HEK293T (cell line): ENCODE results near the gene REV3L.
"Not testable (repeated sequence)": the region's sequence is repeated elsewhere in the genome, so short reads cannot be mapped to it uniquely, and the experiment has no call there.

Source experiments
- CTCF ChIA-PET: fragments of 350-600 bp; formaldehyde crosslinking; extraction: SDS; loops from one replicate; lab custom pipeline; 2021; ENCODE audit warnings: antibody characterized with exemption, inconsistent platforms; lab: Yijun Ruan, JAX
- POLR2A ChIA-PET: fragments of 350-600 bp; formaldehyde crosslinking; extraction: SDS; loops from one replicate; lab custom pipeline; 2020; ENCODE audit warnings: antibody characterized with exemption, inconsistent platforms; lab: Yijun Ruan, JAX
- DNase-seq: peaks from one replicate; pipeline ENCODE4 v3.0.0; 2012; ENCODE audit warnings: mixed read lengths; ENCODE audit errors: extremely low spot score
- ARNT ChIP-seq: fragments of 450-650 bp; IDR thresholded peaks from 2 replicates; pipeline ENCODE4 v1.6.1; 2017; ENCODE audit warnings: mild to moderate bottlenecking
- BHLHE40 ChIP-seq: fragments of 450-650 bp; IDR thresholded peaks from 2 replicates; pipeline ENCODE4 v1.6.1; 2016; ENCODE audit warnings: mild to moderate bottlenecking, moderate library complexity, borderline replicate concordance
- CTBP1 ChIP-seq: fragments of 450-650 bp; IDR thresholded peaks from 2 replicates; pipeline ENCODE4 v1.6.1; 2016; ENCODE audit warnings: borderline replicate concordance
- ELF4 ChIP-seq: fragments of 450-650 bp; IDR thresholded peaks from 2 replicates; pipeline ENCODE4 v1.6.1; 2017; ENCODE audit warnings: antibody characterized with exemption
- FOXA1 ChIP-seq: fragments of 450-650 bp; IDR thresholded peaks from 2 replicates; pipeline ENCODE4 v1.6.1; 2016; ENCODE audit warnings: mild to moderate bottlenecking
- FOXK2 ChIP-seq: fragments of 450-650 bp; IDR thresholded peaks from 2 replicates; pipeline ENCODE4 v1.6.1; 2016; ENCODE audit warnings: mild to moderate bottlenecking
- FOXM1 ChIP-seq: fragments of 450-650 bp; IDR thresholded peaks from 2 replicates; pipeline ENCODE4 v1.6.1; 2017; ENCODE audit warnings: mild to moderate bottlenecking, borderline replicate concordance
- HDGF ChIP-seq: fragments of 450-650 bp; IDR thresholded peaks from 2 replicates; pipeline ENCODE4 v1.6.1; 2017; ENCODE audit warnings: antibody characterized with exemption, borderline replicate concordance
- L3MBTL2 ChIP-seq: fragments of 450-650 bp; conservative IDR thresholded peaks from 2 replicates; pipeline ENCODE4 v1.6.1; 2016; ENCODE audit warnings: mild to moderate bottlenecking
- LEF1 ChIP-seq: fragments of 450-650 bp; IDR thresholded peaks from 2 replicates; pipeline ENCODE4 v1.6.1; 2017; ENCODE audit warnings: mild to moderate bottlenecking, borderline replicate concordance
- NFRKB ChIP-seq: fragments of 450-650 bp; IDR thresholded peaks from 2 replicates; pipeline ENCODE4 v1.6.1; 2016; ENCODE audit warnings: mild to moderate bottlenecking, moderate library complexity
- SP1 ChIP-seq: fragments of 450-650 bp; IDR thresholded peaks from 2 replicates; pipeline ENCODE4 v1.6.1; 2017
- SUZ12 ChIP-seq: fragments of 450-650 bp; IDR thresholded peaks from 2 replicates; pipeline ENCODE4 v1.6.1; 2016; ENCODE audit warnings: mild to moderate bottlenecking
- TARDBP ChIP-seq: fragments of 450-650 bp; IDR thresholded peaks from 2 replicates; pipeline ENCODE4 v1.6.1; 2016
- ZNF384 ChIP-seq: fragments of 450-650 bp; IDR thresholded peaks from 2 replicates; pipeline ENCODE4 v1.6.1; 2016
- TF ChIP-seq, protein P1 (sequence below): fragments of 450-650 bp; IDR thresholded peaks from 2 replicates; pipeline ENCODE4 v1.6.1; 2016

The REV3L gene

DNA sequence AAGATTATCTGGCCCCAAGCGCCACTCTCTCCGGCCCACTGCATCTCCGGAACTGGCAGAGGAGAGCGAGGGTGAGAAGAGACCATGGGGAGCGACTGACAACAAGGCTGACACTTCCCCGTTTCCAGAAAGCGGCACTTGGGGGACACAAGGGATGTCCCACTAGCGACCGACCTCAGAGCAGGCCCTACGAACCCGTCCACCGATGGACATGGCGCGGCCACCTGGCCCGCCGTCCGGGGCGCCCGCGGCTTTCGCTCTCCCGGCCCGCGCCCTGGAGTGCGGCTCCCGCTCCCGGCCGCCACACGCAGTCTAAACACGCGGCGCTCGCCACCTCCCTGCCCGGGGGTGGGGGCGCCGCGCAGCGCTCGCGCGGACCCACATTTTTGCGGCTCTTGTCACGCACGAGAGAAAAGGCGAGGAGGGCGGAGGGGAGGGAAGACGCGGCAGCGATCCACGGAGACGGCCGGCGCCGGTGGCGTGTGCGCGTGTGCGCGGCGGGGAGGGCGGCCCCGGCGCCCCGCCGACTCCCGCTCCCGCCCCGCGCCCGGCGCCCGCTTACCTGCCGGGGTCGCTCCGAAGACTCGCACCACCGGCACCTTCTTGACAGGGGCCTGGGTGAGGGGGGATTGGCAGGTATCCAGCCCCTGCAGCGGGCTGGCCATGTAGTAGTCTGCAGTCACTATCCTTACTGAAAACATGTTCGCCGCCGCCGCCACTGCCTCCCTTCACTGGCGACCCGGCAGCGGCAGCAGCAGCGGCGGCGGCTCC lies 645 bp downstream of the REV3L start:
- no peak for TF ChIP-seq FOXK2
- peak; percentile 56 for TF ChIP-seq ARNT
- CTCF ChIA-PET = interaction anchor here (0.6 kb wide), 2 partner anchors 223 to 986 kb away, joined by 3 read pairs; a partner anchor contains a TSS
- POLR2A ChIA-PET = interaction anchor here (0.6 to 2.9 kb wide), 14 partner anchors 10 to 223 kb away, joined by 3 to 32 read pairs (median 4); partner anchors contain the start of gene TRAF3IP2
- no peak for DNase-seq

DNA sequence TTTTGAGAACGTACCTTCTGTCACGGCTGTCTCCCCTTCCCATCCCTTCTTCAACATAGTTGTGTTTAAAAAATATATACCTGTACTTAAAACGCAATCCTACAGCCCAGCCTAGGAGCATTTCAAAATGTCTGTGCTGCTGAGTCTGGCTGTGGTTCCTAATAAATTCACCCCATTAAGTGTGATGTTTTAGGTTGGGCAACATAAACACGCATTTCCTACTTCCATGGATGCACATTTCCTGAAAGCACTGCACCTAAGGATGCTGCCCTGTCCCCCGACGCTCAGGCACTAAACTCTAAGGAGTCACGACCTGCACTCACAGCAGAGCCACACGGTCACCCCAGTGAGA lies 1.2 kb downstream of the REV3L start:
- CTCF ChIA-PET = no interaction called here
- POLR2A ChIA-PET = no interaction called here
- no peak for TF ChIP-seq CTBP1
- TF ChIP-seq SP1 = no peak
- no peak for TF ChIP-seq FOXK2
- TF ChIP-seq TARDBP = no peak
- no peak for TF ChIP-seq HDGF
- TF ChIP-seq L3MBTL2 = no peak
- TF ChIP-seq, protein P1, sequence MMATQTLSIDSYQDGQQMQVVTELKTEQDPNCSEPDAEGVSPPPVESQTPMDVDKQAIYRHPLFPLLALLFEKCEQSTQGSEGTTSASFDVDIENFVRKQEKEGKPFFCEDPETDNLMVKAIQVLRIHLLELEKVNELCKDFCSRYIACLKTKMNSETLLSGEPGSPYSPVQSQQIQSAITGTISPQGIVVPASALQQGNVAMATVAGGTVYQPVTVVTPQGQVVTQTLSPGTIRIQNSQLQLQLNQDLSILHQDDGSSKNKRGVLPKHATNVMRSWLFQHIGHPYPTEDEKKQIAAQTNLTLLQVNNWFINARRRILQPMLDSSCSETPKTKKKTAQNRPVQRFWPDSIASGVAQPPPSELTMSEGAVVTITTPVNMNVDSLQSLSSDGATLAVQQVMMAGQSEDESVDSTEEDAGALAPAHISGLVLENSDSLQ = no peak
- no peak for TF ChIP-seq ELF4
- no peak for DNase-seq

GRCh38 chr6:111480988-111481822 lies 1.8 kb downstream of the REV3L start:
- ChIA-PET CTCF (interaction anchor here (0.9 kb wide), 1 partner anchor 161 kb away, joined by 3 read pairs; no protein-coding TSS in a partner anchor), POLR2A (interaction anchor here (1.1 to 1.2 kb wide), 2 partner anchors 124 to 222 kb away, joined by 4 read pairs; partner anchors contain the start of gene TRAF3IP2)
- TF ChIP-seq CTBP1 (no peak), SUZ12 (no peak), TARDBP (no peak), HDGF (no peak), FOXA1 (no peak), BHLHE40 (no peak), FOXM1 (no peak)
- no peak for DNase-seq

- ChIA-PET POLR2A (interaction anchor here (1.1 to 1.8 kb wide), 4 partner anchors 24 to 220 kb away, joined by 3 to 10 read pairs (median 5); a partner anchor contains a TSS), CTCF (interaction anchor here (0.5 to 1.1 kb wide), 8 partner anchors 40 to 415 kb away, joined by 3 to 7 read pairs (median 4); a partner anchor contains a TSS)
- peak; percentile 89 for TF ChIP-seq CTBP1
- TF ChIP-seq L3MBTL2 = no peak
- TF ChIP-seq SP1 = no peak
- no peak for TF ChIP-seq NFRKB
- TF ChIP-seq, protein P1 = peak; percentile 73
- TF ChIP-seq FOXM1 = no peak
- TF ChIP-seq FOXK2 = no peak
- TF ChIP-seq LEF1 = no peak
- TF ChIP-seq ZNF384 = no peak
- TF ChIP-seq BHLHE40 = no peak
- TF ChIP-seq FOXA1 = peak; percentile 86
- TF ChIP-seq TARDBP = no peak
- TF ChIP-seq ELF4 = no peak
- no peak for TF ChIP-seq ARNT
- TF ChIP-seq SUZ12 = no peak
- TF ChIP-seq HDGF = no peak
- no peak for DNase-seq
Measured at GRCh38 chr6:111478749-111479148, 4.3 kb downstream of the REV3L start.

DNA sequence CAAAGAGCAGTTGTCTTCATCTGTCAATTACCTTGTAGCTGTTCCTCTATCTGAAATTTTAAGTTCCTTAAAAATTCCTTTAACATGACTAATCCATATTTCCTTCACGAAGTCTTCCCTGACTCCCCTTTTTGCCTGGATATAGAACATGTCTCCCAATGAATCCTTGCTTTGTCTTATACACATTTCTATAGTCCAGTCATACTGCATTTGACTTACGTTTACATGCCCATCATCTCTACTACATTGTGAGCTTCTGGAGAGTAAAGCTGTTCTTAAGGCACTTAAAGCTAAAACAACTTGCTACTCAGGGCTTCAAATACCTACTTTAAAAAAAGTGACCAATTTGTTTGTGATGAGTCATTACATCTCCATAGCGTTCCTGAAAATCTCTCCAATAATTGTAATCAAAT lies 4.9 kb downstream of the REV3L start:
- ChIA-PET CTCF (interaction anchor here (0.5 to 1.1 kb wide), 6 partner anchors 40 to 414 kb away, joined by 3 to 7 read pairs (median 3); a partner anchor contains a TSS), POLR2A (interaction anchor here (1.1 to 1.8 kb wide), 4 partner anchors 25 to 219 kb away, joined by 3 to 10 read pairs (median 5); a partner anchor contains a TSS)
- TF ChIP-seq FOXA1 (no peak), FOXM1 (no peak), SUZ12 (no peak), CTBP1 (no peak), ARNT (no peak), SP1 (no peak)
- no peak for DNase-seq

GRCh38 chr6:111477481-111477938 lies 5.5 kb downstream of the REV3L start:
- TF ChIP-seq SP1 = no peak
- TF ChIP-seq HDGF = no peak
- TF ChIP-seq LEF1 = no peak
- no peak for TF ChIP-seq ARNT
- no peak for TF ChIP-seq FOXK2
- TF ChIP-seq, protein P1 = no peak
- TF ChIP-seq ZNF384 = no peak
- no peak for TF ChIP-seq TARDBP
- TF ChIP-seq FOXM1 = no peak
- no peak for TF ChIP-seq ELF4
- TF ChIP-seq NFRKB = no peak
- TF ChIP-seq BHLHE40 = no peak
- no peak for TF ChIP-seq FOXA1
- no peak for TF ChIP-seq SUZ12
- no peak for TF ChIP-seq CTBP1
- no peak for TF ChIP-seq L3MBTL2
- DNase-seq = no peak
- ChIA-PET CTCF (interaction anchor here (1.1 kb wide), 1 partner anchor 46 kb away, joined by 3 read pairs; no protein-coding TSS in a partner anchor), POLR2A (interaction anchor here (1.8 kb wide), 1 partner anchor 73 kb away, joined by 5 read pairs; no protein-coding TSS in a partner anchor)

- CTCF ChIA-PET, POLR2A ChIA-PET, DNase-seq: not testable (repeated sequence)
Measured at GRCh38 chr6:111476061-111476460, 7.0 kb downstream of the REV3L start.
